SK-N-MC (cell line): Measurements from ENCODE around the gene MRPS24.

Source experiments
- EZH2 ChIP-seq: fragments of 200-600 bp; sonication (generic); IDR thresholded peaks from one replicate; pipeline ENCODE4 v1.6.1; 2017; ENCODE audit warnings: antibody characterized with exemption
- FOXP2 ChIP-seq: optimal IDR thresholded peaks from 2 replicates; pipeline ENCODE3; 2011; ENCODE audit warnings: mild to moderate bottlenecking, moderate library complexity; ENCODE audit not compliant: insufficient read depth; ENCODE audit errors: extremely low read length, control extremely low read depth
- POLR2AphosphoS5 ChIP-seq: IDR thresholded peaks from 2 replicates; pipeline ENCODE4 v1.6.1; 2012; ENCODE audit warnings: mild to moderate bottlenecking, low read depth, low read length, borderline replicate concordance

- TF ChIP-seq FOXP2 = no peak
- no peak for TF ChIP-seq EZH2
- TF ChIP-seq POLR2AphosphoS5 = no peak
Observed at GRCh38 chr7:43855176-43855575, 14.1 kb downstream of the MRPS24 start.
